Pulmonary artery endothelial cell (primary cell): Measurements from ENCODE around the gene PSMG2. TPM values are rescaled to one million over a fixed set of nuclear protein-coding genes. Genes with fewer than 3 reads are reported as not detected.
"Not testable (repeated sequence)": the region's sequence is repeated elsewhere in the genome, so short reads cannot be mapped to it uniquely, and the experiment has no call there.

Source experiments
- DNase-seq: peaks from one replicate; pipeline ENCODE4 v3.0.0-alpha.2; 2011; ENCODE audit warnings: low read depth, low spot score
- total RNA-seq: library from RNA; depleted of rRNA; stranded (reverse); fragments of >200 nt; gene quantifications from 2 replicates; pipeline ENCODE4 v1.2.3, GENCODE V29; 2014

PSMG2 gene
- total RNA-seq, 1 donor from 2014 or later, result 89.0 TPM

- DNase-seq, result not testable (repeated sequence)
Measured at GRCh38 chr18:12758566-12758965, 55.7 kb downstream of the PSMG2 start.

GRCh38 chr18:12765126-12765525 is 62.3 kb downstream of the PSMG2 start:
- DNase-seq, result no peak

GRCh38 chr18:12765586-12765985 is 62.7 kb downstream of the PSMG2 start:
- no peak for DNase-seq

- no peak for DNase-seq
Measured at GRCh38 chr18:12766986-12767433, 64.2 kb downstream of the PSMG2 start.

- DNase-seq, result no peak
Measured at GRCh38 chr18:12767580-12768155, 64.8 kb downstream of the PSMG2 start.

GRCh38 chr18:12768625-12769024 is 65.8 kb downstream of the PSMG2 start:
- DNase-seq, result no peak

- no peak for DNase-seq
Measured at GRCh38 chr18:12769136-12769535, 66.3 kb downstream of the PSMG2 start.

GRCh38 chr18:12769644-12770440 is 67.0 kb downstream of the PSMG2 start:
- DNase-seq, result no peak

GRCh38 chr18:12770469-12771219 is 67.8 kb downstream of the PSMG2 start:
- no peak for DNase-seq

- no peak for DNase-seq
Measured at GRCh38 chr18:12772111-12772510, 69.3 kb downstream of the PSMG2 start.

- DNase-seq, result no peak
Measured at GRCh38 chr18:12773369-12773768, 70.5 kb downstream of the PSMG2 start.

- DNase-seq, result no peak
Measured at GRCh38 chr18:12774982-12775381, 72.1 kb downstream of the PSMG2 start.

Other genes starting within 250 kb of the PSMG2 start
- 31.8 and 36.6 TPM in 2 replicates for gene SPIRE1, start 44.9 kb upstream of the PSMG2 start, total RNA-seq
- 10.6 and 16.7 TPM in 2 replicates for gene CEP76, start 319 bp upstream of the PSMG2 start, total RNA-seq
- 17.5 and 20.3 TPM in 2 replicates for gene PTPN2, start 181.2 kb downstream of the PSMG2 start, total RNA-seq
- gene SEH1L, start 245.0 kb downstream of the PSMG2 start, total RNA-seq, result 49.7 and 70.4 TPM in 2 replicates